Stimulated activated naive CD8-positive, alpha-beta T cell treated with anti-CD3 and anti-CD28 coated beads, Interleukin-15, Interleukin-2, amounts not matched to agents 100 U/mL and 50 U/mL, for 24 hours (primary cell): Measurements from ENCODE around the gene LRRC53.

Experiments
- ATAC-seq: fragments of 150-1000 bp; cut with Tn5 transposase; one replicate; pipeline ENCODE4 v1.10.0; 2021
- DNase-seq: peaks from one replicate; pipeline ENCODE4 v3.0.0; 2021

Gene LRRC53

GRCh38 chr1:74512170-74512915, at the start of gene LRRC53:
TSS of gene LRRC53 (minus strand) at chr1:74512611. CDS start at chr1:74483349, 29,262 bp downstream.
- no peak for ATAC-seq
- no peak for DNase-seq

- DNase-seq: no peak
- ATAC-seq: no peak
Measured at GRCh38 chr1:74549932-74550331, 37.5 kb upstream of the LRRC53 start.

GRCh38 chr1:74548961-74549750, 36.7 kb upstream of the LRRC53 start:
- ATAC-seq (no peak), DNase-seq (no peak)

GRCh38 chr1:74545821-74546220, 33.4 kb upstream of the LRRC53 start:
- DNase-seq (no peak), ATAC-seq (no peak)

- no peak for ATAC-seq
Measured at GRCh38 chr1:74534241-74534640, 21.8 kb upstream of the LRRC53 start.

GRCh38 chr1:74531796-74532195, 19.4 kb upstream of the LRRC53 start:
- no peak for ATAC-seq
- no peak for DNase-seq

More at GRCh38 chr1:74534241-74534640, 21.8 kb upstream of the LRRC53 start:
- DNase-seq: no peak

DNA sequence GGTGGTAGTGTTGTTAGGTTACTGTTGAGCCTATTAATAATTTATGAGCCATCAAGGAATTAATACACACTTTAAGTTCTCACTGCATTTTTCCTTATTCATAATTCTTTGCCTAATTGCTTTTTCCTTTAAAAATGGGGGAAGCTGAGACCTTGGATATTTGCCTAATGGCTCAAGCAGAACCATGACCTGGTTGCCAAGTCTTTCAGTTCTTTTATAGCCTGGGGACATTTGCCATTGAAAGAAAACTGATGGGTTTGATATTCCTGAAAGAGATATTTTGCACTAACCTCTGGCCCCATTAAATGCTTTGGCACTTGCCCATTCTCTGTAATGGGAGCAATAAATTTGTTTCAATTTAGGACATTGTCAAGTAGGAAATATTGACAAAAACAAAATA, 18.5 kb upstream of the LRRC53 start:
- DNase-seq (no peak), ATAC-seq (no peak)

GRCh38 chr1:74528123-74528522, 15.7 kb upstream of the LRRC53 start:
- DNase-seq: no peak
- peak; percentile 32 for ATAC-seq

DNA sequence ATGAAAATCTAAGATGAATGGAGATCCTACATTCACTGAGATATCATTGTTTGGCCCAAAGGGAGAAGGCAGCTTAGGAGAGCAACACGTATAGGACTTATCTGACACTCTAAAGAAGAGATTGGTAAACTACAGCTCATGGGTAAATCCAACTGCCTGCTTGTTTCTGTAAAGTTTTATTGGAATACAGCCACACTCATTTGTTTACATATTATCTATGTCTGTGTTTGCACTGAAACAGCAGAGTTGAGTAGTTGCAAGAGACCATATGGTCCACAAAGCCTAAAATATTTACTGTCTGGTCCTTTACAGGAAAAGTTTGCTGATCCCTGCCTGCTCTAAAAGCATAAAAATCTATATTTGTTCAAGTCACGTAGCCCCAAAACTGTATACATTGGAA, 14.3 kb upstream of the LRRC53 start:
- no peak for ATAC-seq
- no peak for DNase-seq

DNA sequence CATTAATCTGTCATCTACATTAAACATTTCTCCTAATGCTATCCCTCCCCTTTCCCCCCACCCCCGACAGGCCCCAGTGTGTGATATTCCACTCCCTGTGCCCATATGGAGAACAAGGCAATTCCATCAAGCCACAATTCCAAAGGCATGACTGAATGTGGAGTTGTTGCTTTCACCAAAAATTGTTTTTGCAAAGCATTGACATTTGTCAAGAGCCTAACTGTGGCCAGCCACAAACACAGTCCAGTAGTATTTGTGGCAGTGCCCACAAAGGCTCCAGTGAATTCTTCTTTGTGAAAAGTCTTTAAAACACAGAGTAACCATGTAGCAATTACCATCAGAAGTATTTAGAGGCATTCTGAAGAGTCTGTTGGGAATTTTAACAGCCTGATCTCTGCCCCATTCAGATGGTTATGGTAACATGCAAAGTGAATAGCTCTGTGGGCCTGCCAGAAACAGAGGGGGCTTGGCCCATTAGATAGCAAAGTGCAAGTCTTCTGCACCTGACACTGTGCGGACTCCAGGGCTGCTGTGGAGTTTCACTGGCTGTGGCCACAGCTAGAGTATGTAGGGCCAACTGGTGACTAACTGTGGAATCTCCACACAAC, 11.6 kb upstream of the LRRC53 start:
- ATAC-seq: no peak
- no peak for DNase-seq

- ATAC-seq: no peak
- no peak for DNase-seq
Measured at GRCh38 chr1:74522148-74522547, 9.7 kb upstream of the LRRC53 start.

GRCh38 chr1:74517599-74518051, 5.2 kb upstream of the LRRC53 start:
- ATAC-seq (no peak), DNase-seq (no peak)

DNA sequence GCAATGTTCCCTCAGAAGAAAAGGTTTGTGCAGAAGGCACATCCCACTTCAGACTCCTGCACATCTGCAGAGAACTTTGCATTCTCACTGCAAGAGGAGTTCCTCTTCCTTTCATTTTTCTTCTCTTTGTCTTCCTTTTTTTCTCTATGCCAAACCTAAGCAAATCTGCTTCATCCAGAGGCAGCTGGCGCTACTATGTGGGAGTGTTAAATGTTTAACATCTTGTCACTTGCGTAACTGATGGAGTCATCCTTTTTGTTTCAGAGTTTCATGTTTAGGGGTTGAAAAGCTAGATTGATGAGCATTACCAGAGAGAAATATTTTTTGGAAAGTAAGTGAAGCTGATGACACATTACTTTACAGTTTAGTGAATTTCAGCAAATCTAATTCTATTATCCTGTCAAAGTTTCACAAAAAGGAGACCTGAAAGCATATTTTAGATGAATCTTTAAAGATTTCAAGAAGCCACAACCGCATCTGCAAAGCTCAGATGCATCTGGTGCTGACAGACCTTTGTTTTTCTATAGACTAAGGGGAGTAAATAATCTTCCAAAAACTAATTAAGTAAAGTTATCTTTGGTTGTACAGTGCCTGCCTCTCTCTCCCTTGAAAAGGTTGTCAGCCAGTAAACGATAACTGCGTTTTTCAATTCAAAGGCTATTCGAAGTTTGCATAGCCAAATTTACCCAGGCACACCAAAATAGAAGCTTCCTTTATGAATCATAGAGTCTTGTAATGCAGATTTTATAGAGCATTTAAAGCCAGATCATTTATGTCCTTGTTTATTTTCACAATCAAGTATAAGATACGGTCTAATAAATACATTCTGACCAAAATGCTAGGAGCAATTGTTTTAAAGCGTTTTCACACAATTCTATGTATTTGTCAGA, 1.2 kb upstream of the LRRC53 start:
- no peak for ATAC-seq
- DNase-seq: no peak

- DNase-seq: no peak
- ATAC-seq: no peak
Measured at GRCh38 chr1:74508449-74508848, 4.0 kb downstream of the LRRC53 start.

DNA sequence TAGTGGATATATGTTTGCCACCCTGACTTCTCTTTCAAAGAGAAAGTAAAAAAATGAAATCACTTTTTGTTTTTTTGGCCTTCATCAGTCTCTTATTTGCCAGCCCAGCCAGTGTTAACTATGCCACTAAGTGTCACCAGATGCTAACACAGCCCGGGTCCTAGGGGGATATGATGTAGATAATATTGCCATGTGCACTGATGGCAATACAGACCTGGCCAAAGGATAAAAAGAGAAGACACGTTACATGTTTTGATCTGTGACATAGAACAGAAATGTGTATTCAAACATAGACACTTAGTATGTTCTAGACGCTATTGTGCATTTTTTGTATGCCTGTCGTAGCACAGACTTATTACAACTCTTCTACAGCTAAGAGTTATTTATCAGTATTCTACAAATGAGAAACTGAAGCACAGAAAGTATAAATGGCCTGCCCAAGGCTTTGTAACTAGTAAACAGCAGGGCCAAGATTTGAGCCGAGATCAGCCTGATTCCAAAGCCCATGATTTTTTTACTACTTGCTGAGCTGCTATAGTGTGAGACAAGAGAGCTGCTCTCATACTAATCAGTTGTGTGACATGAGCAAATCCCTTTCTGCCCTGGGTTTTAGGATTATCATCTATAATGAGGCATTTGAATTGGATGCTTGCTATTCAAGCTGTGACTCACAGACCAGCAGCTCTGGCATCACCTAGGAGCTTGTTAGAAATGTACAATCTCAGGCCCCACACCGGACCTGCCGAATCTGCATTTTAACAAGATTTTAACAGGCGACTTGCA, 6.3 kb downstream of the LRRC53 start:
- no peak for DNase-seq
- no peak for ATAC-seq

DNA sequence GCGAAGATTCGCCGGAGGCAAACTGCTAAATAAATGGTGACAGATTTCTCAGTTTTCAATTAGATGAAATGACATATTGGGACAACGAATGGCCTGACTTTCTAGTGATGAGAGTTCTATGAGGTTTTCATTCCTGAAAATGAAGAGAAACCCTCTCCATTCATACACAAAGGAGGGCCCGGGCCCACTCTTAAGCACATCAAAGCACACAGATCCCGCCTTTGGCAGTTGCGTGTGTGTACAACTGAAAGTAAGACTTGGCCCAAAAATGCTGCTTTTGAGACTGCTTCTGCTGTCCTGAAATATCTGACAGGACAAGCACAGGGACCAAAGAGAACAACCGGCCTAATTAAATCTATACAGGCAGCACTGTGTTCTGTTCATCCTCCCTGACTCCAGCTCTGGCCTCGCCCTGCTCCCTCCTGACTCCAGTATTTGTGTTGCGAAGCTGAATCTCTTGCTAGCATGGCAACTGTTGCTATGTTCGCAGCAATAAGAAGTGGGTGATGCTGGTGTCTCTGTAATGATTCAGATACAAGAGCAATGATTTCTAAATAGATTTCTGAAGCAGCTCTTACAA, 7.4 kb downstream of the LRRC53 start:
- ATAC-seq (no peak), DNase-seq (no peak)

DNA sequence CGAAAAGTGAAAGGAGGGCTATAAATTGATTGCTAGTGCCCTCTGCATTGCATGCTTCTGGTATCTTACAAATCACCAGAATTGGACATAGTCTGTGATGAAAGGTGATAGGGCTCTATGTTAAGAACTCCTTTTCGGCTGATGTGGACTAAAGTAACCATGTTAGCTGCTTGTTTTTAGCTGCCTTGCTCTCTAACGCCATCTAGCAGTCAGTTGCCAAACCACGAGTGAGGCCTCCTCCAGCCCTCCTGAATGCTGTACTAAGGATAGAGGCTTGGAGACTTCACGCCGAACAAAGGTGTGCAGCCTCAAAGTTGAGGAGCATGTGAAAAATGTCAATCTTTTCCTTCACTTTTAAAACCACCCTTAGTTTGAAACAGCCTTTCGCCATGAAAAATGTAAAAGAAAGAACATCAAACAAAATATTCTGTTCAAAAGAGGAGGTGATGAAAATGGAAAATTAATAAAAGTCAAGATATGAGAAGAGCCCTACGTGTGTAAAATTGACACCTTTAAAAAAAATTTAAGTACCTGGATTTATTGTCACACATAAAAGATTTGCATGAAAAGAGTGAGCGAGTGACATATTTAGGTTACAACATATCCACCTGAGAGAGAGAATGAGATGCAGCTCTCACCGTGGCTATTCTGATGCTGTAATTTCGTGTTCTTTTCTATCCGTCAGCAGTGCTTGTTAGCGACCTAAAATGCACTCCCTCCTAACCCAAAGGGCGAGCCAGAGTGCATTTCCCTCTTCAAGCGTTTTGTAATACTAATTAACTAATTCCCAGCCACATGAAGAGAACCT, 8.1 kb downstream of the LRRC53 start:
- DNase-seq (peak; percentile 46), ATAC-seq (peak; percentile 69)

DNA sequence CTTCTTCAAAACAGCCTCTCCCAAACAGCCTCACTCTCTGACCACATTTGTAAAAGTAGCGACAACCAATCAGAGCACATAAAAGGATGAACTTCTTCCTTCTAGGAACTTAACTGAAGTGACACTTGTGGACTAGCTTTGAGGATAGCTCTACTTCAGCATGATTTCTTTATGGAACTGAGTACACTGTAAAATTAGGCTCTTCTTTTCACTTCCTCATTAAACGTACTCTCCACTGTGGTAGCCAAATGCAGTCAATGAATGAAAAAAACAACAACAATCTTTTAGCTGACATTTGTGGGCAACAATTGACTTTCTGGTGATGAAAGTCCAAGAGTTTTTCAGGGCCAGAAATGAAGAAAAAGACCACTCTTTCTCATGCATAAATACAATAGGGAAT, 9.6 kb downstream of the LRRC53 start:
- ATAC-seq (no peak), DNase-seq (no peak)

- DNase-seq (no peak), ATAC-seq (no peak)
Measured at GRCh38 chr1:74502432-74502831, 10.0 kb downstream of the LRRC53 start.

GRCh38 chr1:74498901-74499300, 13.5 kb downstream of the LRRC53 start:
- no peak for ATAC-seq
- DNase-seq: no peak
